WERI-Rb-1 (cell line): ENCODE results near the gene SH3PXD2A.
"Not testable (repeated sequence)": the region's sequence is repeated elsewhere in the genome, so short reads cannot be mapped to it uniquely, and the experiment has no call there.

Source experiments
- DNase-seq: peaks from one replicate; pipeline ENCODE4 v3.0.0-alpha.2; 2020
- H3K27ac ChIP-seq: fragments of 250-450 bp; sonication (Bioruptor Pico); 2 replicates; pipeline ENCODE4 v1.5.1; 2020; ENCODE audit warnings: mild to moderate bottlenecking, moderate library complexity
- H3K27me3 ChIP-seq: fragments of 250-450 bp; sonication (Bioruptor Pico); 2 replicates; pipeline ENCODE4 v1.5.1; 2021; ENCODE audit warnings: mild to moderate bottlenecking, low read depth, moderate library complexity; ENCODE audit not compliant: insufficient read depth, severe bottlenecking
- H3K36me3 ChIP-seq: fragments of 250-450 bp; sonication (Bioruptor Pico); 2 replicates; pipeline ENCODE4 v1.5.1; 2020; ENCODE audit warnings: mild to moderate bottlenecking, moderate library complexity
- H3K4me3 ChIP-seq: 2 replicates; pipeline ENCODE4 v1.5.1; 2011; ENCODE audit warnings: low read depth, mild to moderate bottlenecking, control low read depth, low read length
- H3K9me3 ChIP-seq: fragments of 250-450 bp; sonication (Bioruptor Pico); 2 replicates; pipeline ENCODE4 v1.5.1; 2021; ENCODE audit warnings: mild to moderate bottlenecking, moderate library complexity; ENCODE audit not compliant: severe bottlenecking
- CTCF ChIP-seq: IDR thresholded peaks from 2 replicates; pipeline ENCODE4 v1.5.1; 2011; ENCODE audit warnings: low read depth, mild to moderate bottlenecking, control low read depth, inconsistent platforms, low read length

The SH3PXD2A gene

GRCh38 chr10:103814626-103815370 is 40.6 kb downstream of the SH3PXD2A start:
- H3K9me3 ChIP-seq = no peaks in the 10 kb centered on the region
- H3K27me3 ChIP-seq = no peaks in the 10 kb centered on the region
- TF ChIP-seq CTCF = no peak
- DNase-seq = no peak
- no peak overlapping the region for H3K4me3 ChIP-seq
- H3K36me3 ChIP-seq = no peaks in the 10 kb centered on the region
- H3K27ac ChIP-seq = no peak overlapping the region

- no peak for DNase-seq
- Histone ChIP-seq H3K27me3 (no peaks in the 10 kb centered on the region), H3K36me3 (no peaks in the 10 kb centered on the region), H3K4me3 (no peak overlapping the region), H3K9me3 (no peaks in the 10 kb centered on the region), H3K27ac (no peak overlapping the region)
- no peak for TF ChIP-seq CTCF
These were observed 41.3 kb downstream of the SH3PXD2A start for GRCh38 chr10:103814105-103814504.

- not testable (repeated sequence) for H3K27me3 ChIP-seq, H3K9me3 ChIP-seq, H3K36me3 ChIP-seq, DNase-seq, H3K27ac ChIP-seq, H3K4me3 ChIP-seq
These were observed 42.1 kb downstream of the SH3PXD2A start for GRCh38 chr10:103813312-103813711.

- Histone ChIP-seq H3K9me3 (no peaks in the 10 kb centered on the region), H3K27me3 (no peaks in the 10 kb centered on the region), H3K27ac (no peak overlapping the region), H3K4me3 (no peak overlapping the region), H3K36me3 (no peaks in the 10 kb centered on the region)
- no peak for TF ChIP-seq CTCF
- no peak for DNase-seq
These were observed 42.9 kb downstream of the SH3PXD2A start for GRCh38 chr10:103812432-103812831.

GRCh38 chr10:103812004-103812403 is 43.4 kb downstream of the SH3PXD2A start:
- H3K36me3 ChIP-seq = no peaks in the 10 kb centered on the region
- no peaks in the 10 kb centered on the region for H3K9me3 ChIP-seq
- no peak overlapping the region for H3K4me3 ChIP-seq
- no peak for DNase-seq
- H3K27ac ChIP-seq = no peak overlapping the region
- no peaks in the 10 kb centered on the region for H3K27me3 ChIP-seq
- no peak for TF ChIP-seq CTCF

GRCh38 chr10:103811463-103811862 is 43.9 kb downstream of the SH3PXD2A start:
- Histone ChIP-seq H3K4me3 (no peak overlapping the region), H3K9me3 (no peaks in the 10 kb centered on the region), H3K27me3 (no peaks in the 10 kb centered on the region), H3K27ac (no peak overlapping the region), H3K36me3 (no peaks in the 10 kb centered on the region)
- TF ChIP-seq CTCF = no peak
- no peak for DNase-seq
